Ishikawa (cell line): ENCODE measurements around the gene CENPT.

ENCODE experiments used
- CEBPB ChIP-seq: IDR thresholded peaks from 2 replicates; pipeline ENCODE4 v1.6.1; 2012
- CREB1 ChIP-seq: IDR thresholded peaks from 2 replicates; pipeline ENCODE4 v1.6.1; 2012; ENCODE audit warnings: low read depth
- EGR1 ChIP-seq: IDR thresholded peaks from 2 replicates; pipeline ENCODE4 v1.6.1; 2012
- EP300 ChIP-seq: IDR thresholded peaks from 2 replicates; pipeline ENCODE4 v1.6.1; 2012; ENCODE audit warnings: borderline replicate concordance
- FOXM1 ChIP-seq: IDR thresholded peaks from 2 replicates; pipeline ENCODE4 v1.6.1; 2012; ENCODE audit warnings: low read depth, borderline replicate concordance
- NFIC ChIP-seq: IDR thresholded peaks from 2 replicates; pipeline ENCODE4 v1.6.1; 2012
- RAD21 ChIP-seq: IDR thresholded peaks from 2 replicates; pipeline ENCODE4 v1.6.1; 2012; ENCODE audit warnings: low read depth
- REST ChIP-seq: IDR thresholded peaks from 2 replicates; pipeline ENCODE4 v1.6.1; 2012; ENCODE audit warnings: low read depth, mild to moderate bottlenecking
- TAF1 ChIP-seq: IDR thresholded peaks from 2 replicates; pipeline ENCODE4 v1.6.1; 2012; ENCODE audit warnings: low read depth, mild to moderate bottlenecking
- TCF12 ChIP-seq: IDR thresholded peaks from 2 replicates; pipeline ENCODE4 v1.6.1; 2012; ENCODE audit warnings: low read depth
- TEAD4 ChIP-seq: IDR thresholded peaks from 2 replicates; pipeline ENCODE4 v1.6.1; 2012
- USF1 ChIP-seq: IDR thresholded peaks from 2 replicates; pipeline ENCODE4 v1.6.1; 2012
- YY1 ChIP-seq: IDR thresholded peaks from 2 replicates; pipeline ENCODE4 v1.6.1; 2012; ENCODE audit warnings: low read depth
- ZBTB7A ChIP-seq: IDR thresholded peaks from 2 replicates; pipeline ENCODE4 v1.6.1; 2012; ENCODE audit warnings: low read depth
- TF ChIP-seq, protein P1 (sequence below): IDR thresholded peaks from 2 replicates; pipeline ENCODE4 v1.6.1; 2012

The CENPT gene

GRCh38 chr16:67872631-67873434 lies 25.3 kb upstream of the CENPT start, which contains the start of gene EDC4:
EDC4 (plus strand) TSS chr16:67873052; CDS start chr16:67873262, 210 bp downstream.
- TF ChIP-seq USF1 (peak; percentile 63), TEAD4 (peak; percentile 26; the same call in 1 of the 2 replicates), FOXM1 (no peak), CEBPB (peak; percentile 28; the same call in 1 of the 2 replicates), TAF1 (peak; percentile 91), RAD21 (no peak), TCF12 (peak; percentile 51), EGR1 (peak; percentile 95), CREB1 (no peak), YY1 (peak; percentile 61; the same call in 1 of the 2 replicates), EP300 (0 out of 2 replicates have a peak, but pooled peaks have one; percentile 46), NFIC (peak; percentile 25; the same call in 1 of the 2 replicates), REST (no peak), ZBTB7A (0 out of 2 replicates have a peak, but pooled peaks have one; percentile 26)
- TF ChIP-seq, protein P1, sequence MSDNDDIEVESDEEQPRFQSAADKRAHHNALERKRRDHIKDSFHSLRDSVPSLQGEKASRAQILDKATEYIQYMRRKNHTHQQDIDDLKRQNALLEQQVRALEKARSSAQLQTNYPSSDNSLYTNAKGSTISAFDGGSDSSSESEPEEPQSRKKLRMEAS, result peak; percentile 78

DNA sequence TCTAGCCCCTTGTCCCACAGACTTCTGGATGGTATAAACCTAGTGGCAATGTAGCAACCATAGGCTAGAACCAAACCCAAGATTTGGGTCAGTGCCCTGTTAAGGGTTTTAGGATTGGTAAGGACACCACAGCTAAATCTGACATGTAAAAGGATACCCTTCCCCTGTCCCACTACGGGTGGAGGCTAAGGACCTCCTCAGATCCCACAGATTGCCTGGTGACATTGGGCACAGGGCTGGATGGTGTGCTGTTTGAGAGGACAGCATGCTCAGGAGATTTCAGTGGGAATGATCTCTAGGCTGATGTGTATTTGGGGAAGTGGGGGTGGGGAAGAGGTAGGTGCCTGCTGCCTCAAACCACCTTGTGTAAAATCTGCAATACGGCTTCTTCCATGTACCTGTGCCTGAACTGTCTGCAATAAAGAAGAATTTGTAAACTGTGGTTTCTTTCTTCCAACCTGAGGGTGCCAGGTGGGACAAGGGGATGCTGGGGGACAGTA lies 24.7 kb upstream of the CENPT start:
- TF ChIP-seq TAF1 (no peak), CEBPB (no peak), TEAD4 (no peak), YY1 (no peak), CREB1 (no peak), USF1 (no peak), REST (no peak), FOXM1 (no peak), EGR1 (no peak), TCF12 (no peak), ZBTB7A (no peak), EP300 (no peak)
- TF ChIP-seq, protein P1, result no peak

- TF ChIP-seq FOXM1 (no peak), TCF12 (no peak), EP300 (no peak)
Measured at GRCh38 chr16:67871256-67871655, 23.8 kb upstream of the CENPT start.

DNA sequence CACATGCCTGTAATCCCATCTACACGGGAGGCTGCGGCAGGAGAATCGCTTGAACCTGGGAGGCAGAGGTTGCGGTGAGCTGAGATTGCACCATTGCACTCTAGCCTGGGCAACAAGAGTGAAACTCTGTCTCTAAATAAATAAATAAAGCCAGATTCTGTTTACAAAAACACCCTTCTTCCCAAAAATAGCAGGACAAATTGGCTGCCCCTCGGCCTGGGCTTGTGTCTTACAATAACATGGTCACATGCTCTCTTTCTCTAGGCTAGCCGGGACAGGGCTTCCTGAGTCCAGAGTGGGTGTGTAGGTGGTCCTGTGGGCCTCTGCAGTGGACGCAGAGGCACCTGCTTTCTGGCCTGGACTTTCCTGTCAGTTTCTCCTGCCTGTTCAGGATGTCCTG lies 22.2 kb upstream of the CENPT start:
- TF ChIP-seq TEAD4, result no peak

DNA sequence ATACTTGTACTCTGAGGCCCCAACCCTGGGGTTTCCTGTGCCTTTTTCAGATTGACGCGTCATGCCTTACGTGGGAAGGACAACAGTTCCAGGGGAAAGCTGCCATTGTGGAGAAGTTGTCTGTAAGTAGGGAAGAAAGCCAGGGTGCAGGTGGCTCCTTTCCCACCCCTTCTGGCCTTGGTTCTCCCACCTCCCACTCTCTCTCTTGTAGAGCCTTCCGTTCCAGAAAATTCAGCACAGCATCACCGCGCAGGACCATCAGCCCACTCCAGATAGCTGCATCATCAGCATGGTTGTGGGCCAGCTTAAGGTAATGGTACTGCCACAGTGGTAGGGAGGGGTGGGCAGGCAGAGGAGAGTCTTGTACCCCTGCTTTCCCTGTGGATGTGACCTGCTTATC lies 20.8 kb upstream of the CENPT start:
- no peak for TF ChIP-seq REST
- no peak for TF ChIP-seq TCF12
- no peak for TF ChIP-seq CEBPB
- TF ChIP-seq USF1, result no peak
- no peak for TF ChIP-seq RAD21
- TF ChIP-seq TAF1, result no peak
- TF ChIP-seq TEAD4, result no peak
- no peak for TF ChIP-seq YY1
- no peak for TF ChIP-seq CREB1
- no peak for TF ChIP-seq FOXM1
- TF ChIP-seq ZBTB7A, result no peak
- TF ChIP-seq, protein P1, result no peak
- TF ChIP-seq NFIC, result no peak
- TF ChIP-seq EP300, result no peak
- TF ChIP-seq EGR1, result no peak
